GM21737 (cell line): ENCODE data around the gene TMBIM1.
"Not testable (repeated sequence)": the region's sequence is repeated elsewhere in the genome, so short reads cannot be mapped to it uniquely, and the experiment has no call there.

Source experiments
- ATAC-seq: cut with Tn5 transposase; IDR thresholded peaks from one replicate; pipeline ENCODE4 v1.9.1; 2021; ENCODE audit warnings: mild to moderate bottlenecking, moderate library complexity; ENCODE audit not compliant: unreplicated experiment

Gene TMBIM1

GRCh38 chr2:218319813-218320365, 27.6 kb upstream of the TMBIM1 start:
- no peak for ATAC-seq

- no peak for ATAC-seq
These were observed 25.9 kb upstream of the TMBIM1 start for GRCh38 chr2:218318241-218318640.

GRCh38 chr2:218317835-218318234, 25.5 kb upstream of the TMBIM1 start:
- no peak for ATAC-seq

DNA sequence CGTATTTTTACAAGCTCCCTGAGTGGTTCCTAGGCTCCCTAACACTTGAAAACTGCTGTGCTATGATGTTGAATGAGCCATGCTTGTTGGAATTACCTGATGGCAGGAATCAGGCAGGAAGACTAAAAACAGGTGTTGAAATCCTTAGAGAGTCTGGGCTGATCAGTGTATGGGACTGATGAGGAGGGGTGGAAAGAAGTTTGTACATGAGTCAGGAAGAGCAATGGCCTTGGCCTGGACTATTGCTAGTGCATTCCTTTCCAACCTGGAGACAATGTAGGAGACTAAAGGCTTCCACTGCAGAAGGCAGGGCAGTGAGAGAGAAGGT, 25.0 kb upstream of the TMBIM1 start:
- ATAC-seq = no peak

GRCh38 chr2:218315397-218315796, 23.1 kb upstream of the TMBIM1 start:
- no peak for ATAC-seq

DNA sequence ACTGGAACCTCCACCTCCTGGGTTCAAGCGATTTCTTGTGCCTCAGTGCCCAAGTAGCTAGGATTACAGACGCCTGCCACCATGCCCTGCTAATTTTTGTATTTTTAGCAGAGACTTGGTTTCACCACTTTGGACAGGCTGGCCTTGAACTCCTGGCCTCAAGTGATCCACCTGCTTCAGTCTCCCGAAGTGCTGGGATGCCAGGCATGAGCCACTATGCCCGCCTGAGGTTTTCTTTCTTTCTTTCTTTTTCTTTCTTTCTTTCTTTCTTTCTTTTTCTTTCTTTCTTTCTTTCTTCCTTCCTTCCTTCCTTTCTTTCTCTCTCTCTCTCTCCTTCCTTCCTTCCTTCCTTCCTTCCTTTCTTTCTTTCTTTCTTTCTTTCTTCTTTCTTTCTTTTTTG, 22.5 kb upstream of the TMBIM1 start:
- ATAC-seq = not testable (repeated sequence)

DNA sequence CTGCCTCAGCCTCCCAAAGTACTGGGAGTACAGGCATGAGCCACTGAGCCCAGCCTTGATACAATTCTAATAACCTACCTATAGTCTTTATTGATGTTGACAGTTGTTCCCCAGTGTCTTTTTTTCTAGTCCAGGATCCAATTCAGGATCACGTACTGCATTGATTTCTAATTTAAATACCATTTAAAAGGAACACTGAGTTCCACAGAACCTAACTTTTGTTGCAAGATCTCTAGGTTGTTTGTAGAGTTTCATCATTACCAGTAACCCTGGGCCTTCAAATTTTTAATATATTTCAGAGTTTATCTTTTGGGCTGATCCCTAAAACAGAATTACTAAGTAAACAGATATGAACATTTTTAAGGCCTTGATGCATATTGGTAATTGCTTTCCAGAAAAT, 21.1 kb upstream of the TMBIM1 start:
- no peak for ATAC-seq

- ATAC-seq = no peak
These were observed 20.0 kb upstream of the TMBIM1 start for GRCh38 chr2:218312267-218312756.

GRCh38 chr2:218311541-218312266, 19.4 kb upstream of the TMBIM1 start:
- not testable (repeated sequence) for ATAC-seq

GRCh38 chr2:218310853-218311540, 18.7 kb upstream of the TMBIM1 start:
- ATAC-seq = no peak

GRCh38 chr2:218307415-218308090, 15.2 kb upstream of the TMBIM1 start:
- ATAC-seq = no peak

DNA sequence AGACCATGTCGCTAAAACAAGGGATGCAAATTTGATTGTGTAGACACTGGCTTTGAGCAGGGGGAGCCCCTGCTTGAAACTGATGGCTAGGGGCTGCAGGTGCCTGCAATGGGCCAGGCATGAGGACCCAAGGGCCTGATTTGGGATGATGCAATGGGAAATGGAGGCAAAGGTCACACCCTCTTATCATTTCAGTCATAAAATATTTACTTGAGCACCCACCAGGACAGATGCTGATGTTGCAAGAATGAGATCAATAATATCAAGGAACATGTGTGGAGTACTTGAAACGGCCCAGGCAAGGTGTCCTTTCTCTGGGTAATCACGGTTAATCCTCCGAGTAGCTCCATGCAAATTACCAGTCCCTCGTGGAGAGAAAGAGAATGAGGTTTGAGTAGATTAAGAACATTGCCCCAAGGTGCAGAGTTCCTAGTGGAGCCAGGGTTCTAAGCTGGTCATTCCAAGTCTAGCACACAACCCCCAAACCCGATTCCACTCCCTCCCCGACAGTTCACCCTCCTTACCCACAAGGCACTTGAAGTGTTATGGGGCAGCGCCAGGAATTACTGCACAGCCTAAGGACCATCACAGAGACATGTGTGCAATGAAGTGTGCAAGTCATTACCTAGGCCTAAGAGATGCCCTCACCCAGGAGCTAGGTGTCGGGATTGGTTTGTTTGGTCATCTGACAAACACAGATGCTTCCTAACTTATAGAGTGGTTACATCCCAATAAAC, 14.0 kb upstream of the TMBIM1 start:
- ATAC-seq = no peak

DNA sequence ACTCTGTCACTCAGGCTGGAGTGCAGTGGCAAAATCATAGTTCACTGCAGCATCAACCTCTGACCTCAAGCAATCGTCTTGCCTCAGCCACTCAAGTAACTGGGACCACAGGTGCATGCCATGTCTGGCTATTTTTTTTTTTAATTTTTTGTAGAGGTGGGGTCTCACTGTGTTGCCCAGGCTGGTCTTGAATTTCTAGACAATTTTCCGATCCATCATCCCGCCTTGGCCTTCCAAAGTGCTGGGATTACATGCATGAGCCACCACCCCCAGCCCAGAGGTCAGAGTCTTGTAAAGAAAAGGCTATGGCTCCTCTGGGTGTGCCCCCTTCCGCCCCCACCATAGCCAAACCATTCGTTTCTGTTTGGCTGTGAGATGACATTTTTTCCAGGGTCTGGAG, 13.1 kb upstream of the TMBIM1 start:
- ATAC-seq = no peak

GRCh38 chr2:218301176-218301819, 9.0 kb upstream of the TMBIM1 start:
- peak; percentile 85 for ATAC-seq

- no peak for ATAC-seq
These were observed 7.8 kb upstream of the TMBIM1 start for GRCh38 chr2:218300141-218300540.

DNA sequence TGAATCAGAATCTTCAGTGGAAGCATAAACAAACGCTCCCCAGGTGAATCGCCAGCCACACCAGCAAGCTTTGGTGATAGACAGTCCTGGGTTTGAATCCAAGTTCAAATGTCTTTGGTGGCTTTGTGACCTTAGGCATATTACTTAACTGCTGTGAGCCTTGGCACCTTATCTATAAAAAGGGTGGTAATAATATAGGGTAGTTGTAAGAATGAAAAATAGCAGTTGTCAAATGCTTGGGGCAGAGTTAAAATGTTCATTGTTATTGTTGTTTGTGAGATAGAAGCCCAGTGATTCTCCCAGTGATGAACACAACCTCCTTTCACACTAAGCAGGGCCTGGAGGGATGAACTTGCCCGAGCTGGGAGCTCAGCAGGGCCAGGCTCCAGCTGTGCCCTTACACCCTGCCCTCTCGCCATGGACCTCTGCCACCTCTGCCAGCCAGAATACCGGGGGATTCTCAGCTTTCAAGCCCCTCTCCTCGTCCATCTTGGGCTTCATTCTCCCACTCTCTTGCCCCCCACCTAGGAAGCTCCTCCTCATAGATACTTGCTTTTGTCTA, 6.1 kb upstream of the TMBIM1 start:
- ATAC-seq = no peak

DNA sequence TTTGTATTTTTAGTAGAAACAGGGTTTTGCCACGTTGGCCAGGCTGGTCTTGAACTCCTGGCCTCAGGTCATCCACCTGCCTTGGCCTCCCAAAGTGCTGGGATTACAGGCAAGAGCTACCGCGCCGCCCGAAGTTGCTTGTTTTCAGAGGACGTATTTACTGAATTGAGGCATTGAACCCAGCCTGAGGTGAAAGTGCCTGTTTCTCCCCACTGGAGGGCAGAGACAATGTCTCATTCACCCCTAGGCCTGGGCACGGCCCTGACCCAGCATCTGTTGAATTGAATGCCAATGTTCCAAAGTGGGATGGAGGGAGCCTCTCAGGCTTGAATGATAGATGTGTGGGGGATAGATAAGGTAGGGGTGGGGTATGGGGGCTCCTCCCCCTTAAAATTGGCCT, 4.5 kb upstream of the TMBIM1 start:
- no peak for ATAC-seq

DNA sequence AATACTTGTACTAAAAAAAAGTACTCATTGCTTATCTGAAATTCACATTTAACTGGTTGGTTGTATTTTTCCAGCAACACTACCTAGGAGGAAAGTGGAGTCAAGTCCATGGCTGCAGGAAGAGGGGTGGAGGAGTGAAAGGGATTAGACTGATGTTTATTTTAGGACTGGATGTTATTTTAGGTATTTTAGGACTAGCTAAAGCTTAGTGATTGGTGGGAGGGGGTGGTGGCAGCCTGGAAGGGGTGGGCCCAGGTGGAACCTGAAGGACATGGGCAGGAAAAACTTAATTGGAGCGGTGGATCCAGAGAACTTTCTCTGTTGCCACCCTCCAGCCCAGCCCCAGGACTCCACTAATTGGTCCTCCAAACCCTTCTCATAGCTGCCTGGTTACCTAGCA, 3.9 kb upstream of the TMBIM1 start:
- ATAC-seq = no peak

GRCh38 chr2:218295029-218295428, 2.7 kb upstream of the TMBIM1 start:
- ATAC-seq = no peak

DNA sequence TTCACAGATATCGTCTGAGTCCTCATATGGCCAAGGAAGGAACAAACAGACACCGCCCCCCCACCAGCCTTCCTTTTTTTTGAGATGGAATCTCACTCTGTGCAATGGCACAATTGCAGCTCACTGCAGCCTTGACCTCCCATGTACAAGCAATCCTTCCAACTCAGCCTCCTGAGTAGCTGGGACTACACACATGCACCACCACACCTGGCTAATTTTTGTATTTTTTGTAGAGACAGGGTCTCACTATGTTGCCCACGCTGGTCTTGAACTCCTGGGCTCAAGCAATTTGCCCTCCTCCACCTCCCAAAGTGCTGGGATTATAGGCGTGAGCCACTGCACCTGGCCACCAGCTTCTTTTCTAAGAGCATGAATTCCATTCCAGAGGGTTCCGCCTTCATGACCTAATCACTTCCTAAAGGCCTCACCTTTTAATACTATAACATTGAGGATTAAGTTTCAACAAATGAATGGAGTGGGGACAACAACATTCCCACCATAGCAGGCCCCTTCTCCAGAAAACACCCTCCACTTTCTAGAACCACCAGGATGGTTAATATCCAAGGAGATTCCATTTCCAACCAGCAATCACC, 2.2 kb upstream of the TMBIM1 start:
- ATAC-seq = no peak
